ENCODE results near the gene F5.
A peak's percentile ranks its signal among the peaks of the same experiment; 100 is the strongest.
"Not testable (repeated sequence)": the region's sequence is repeated elsewhere in the genome, so short reads cannot be mapped to it uniquely, and the experiment has no call there.

Gene F5

DNA sequence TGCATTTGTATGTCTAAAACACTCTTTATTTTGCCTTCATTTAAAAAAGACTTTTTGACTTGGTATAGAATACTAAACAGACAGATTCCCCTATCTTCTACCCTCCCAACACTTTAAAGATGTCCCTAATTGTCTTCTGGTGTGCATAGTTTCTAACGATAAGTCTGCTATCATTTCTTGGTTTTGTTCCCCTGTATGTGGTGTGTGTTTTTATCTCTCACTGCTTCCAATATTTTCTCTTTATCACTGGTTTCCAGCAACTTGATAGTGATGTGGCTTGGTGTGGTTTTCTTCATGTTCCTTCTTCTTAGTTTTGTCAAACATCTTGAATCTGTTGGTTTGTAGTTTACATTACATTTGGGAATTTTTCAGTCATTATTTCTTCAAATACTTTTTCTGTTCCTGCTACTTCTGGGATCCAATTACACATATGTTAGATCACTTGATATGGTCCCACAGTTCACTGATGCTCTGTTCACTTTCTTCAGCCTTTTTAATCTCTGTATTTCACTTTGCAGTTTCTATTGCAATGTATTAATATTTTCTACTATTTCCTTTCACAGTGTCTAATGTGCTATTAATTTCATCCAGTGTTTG, 23.2 kb downstream of the F5 start:
- FAIRE-seq (no peak), DNase-seq (ENCODE audit: insufficient read length) (no peak)
- no peak for TF ChIP-seq TAF1 (IDR thresholded peaks at IDR 0.05; ENCODE audit: borderline replicate concordance, low read depth, low read length)

DNA sequence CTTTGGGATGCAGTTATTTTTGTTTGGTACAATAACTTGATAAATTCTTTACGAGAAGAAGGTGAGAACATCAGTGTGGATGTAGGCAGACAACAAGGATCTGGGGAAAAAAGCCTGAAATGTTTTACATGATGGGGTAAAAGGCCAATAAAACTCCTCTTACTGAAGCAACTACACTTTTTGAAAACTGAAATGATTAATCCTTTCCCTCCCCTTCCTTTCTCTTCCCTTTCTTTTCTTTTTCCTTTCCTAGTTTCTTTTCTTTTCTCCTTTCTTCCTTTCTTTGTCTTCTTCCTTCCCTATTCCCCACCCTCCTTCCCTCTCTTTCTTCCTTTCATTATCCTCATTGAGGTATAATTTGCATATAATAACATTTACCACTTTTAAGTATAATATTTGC, 24.6 kb downstream of the F5 start:
- FAIRE-seq: no peak
- no peak for TF ChIP-seq POLR2A (IDR thresholded peaks at IDR 0.05; ENCODE audit: low read depth, low read length)
- TF ChIP-seq POLR2AphosphoS5 (IDR thresholded peaks at IDR 0.05; ENCODE audit: low read depth, low read length): no peak
- TF ChIP-seq TAF1 (IDR thresholded peaks at IDR 0.05; ENCODE audit: borderline replicate concordance, low read depth, low read length): no peak
- no peak for DNase-seq (ENCODE audit: insufficient read length)

- no peak for FAIRE-seq
These were observed 29.1 kb downstream of the F5 start for GRCh38 chr1:169557131-169557530.

GRCh38 chr1:169550294-169550693, 36.0 kb downstream of the F5 start:
- FAIRE-seq (peak; percentile 89), DNase-seq (ENCODE audit: insufficient read length) (peak; percentile 0)
- TF ChIP-seq POLR2AphosphoS5 (IDR thresholded peaks at IDR 0.05; ENCODE audit: low read depth, low read length) (no peak), POLR2A (IDR thresholded peaks at IDR 0.05; ENCODE audit: low read depth, low read length) (no peak), TAF1 (IDR thresholded peaks at IDR 0.05; ENCODE audit: borderline replicate concordance, low read depth, low read length) (no peak)

More at GRCh38 chr1:169557131-169557530, 29.1 kb downstream of the F5 start:
- TF ChIP-seq POLR2AphosphoS5 (IDR thresholded peaks at IDR 0.05; ENCODE audit: low read depth, low read length): no peak
- TF ChIP-seq POLR2A (IDR thresholded peaks at IDR 0.05; ENCODE audit: low read depth, low read length): no peak
- no peak for TF ChIP-seq TAF1 (IDR thresholded peaks at IDR 0.05; ENCODE audit: borderline replicate concordance, low read depth, low read length)
- no peak for DNase-seq (ENCODE audit: insufficient read length)

GRCh38 chr1:169548282-169548681, 38.0 kb downstream of the F5 start:
- no peak for FAIRE-seq
- DNase-seq (ENCODE audit: insufficient read length): no peak
- TF ChIP-seq TAF1 (IDR thresholded peaks at IDR 0.05; ENCODE audit: borderline replicate concordance, low read depth, low read length): no peak
- TF ChIP-seq POLR2AphosphoS5 (IDR thresholded peaks at IDR 0.05; ENCODE audit: low read depth, low read length): no peak
- TF ChIP-seq POLR2A (IDR thresholded peaks at IDR 0.05; ENCODE audit: low read depth, low read length): no peak

- FAIRE-seq (peak; percentile 92), DNase-seq (ENCODE audit: insufficient read length) (no peak)
- no peak for TF ChIP-seq POLR2A (IDR thresholded peaks at IDR 0.05; ENCODE audit: low read depth, low read length)
- TF ChIP-seq TAF1 (IDR thresholded peaks at IDR 0.05; ENCODE audit: borderline replicate concordance, low read depth, low read length): no peak
- TF ChIP-seq POLR2AphosphoS5 (IDR thresholded peaks at IDR 0.05; ENCODE audit: low read depth, low read length): no peak
These were observed 39.9 kb downstream of the F5 start for GRCh38 chr1:169546087-169546995.

GRCh38 chr1:169545472-169545871, 40.8 kb downstream of the F5 start:
- FAIRE-seq: no peak
- TF ChIP-seq POLR2AphosphoS5 (IDR thresholded peaks at IDR 0.05; ENCODE audit: low read depth, low read length): no peak
- no peak for TF ChIP-seq POLR2A (IDR thresholded peaks at IDR 0.05; ENCODE audit: low read depth, low read length)
- DNase-seq (ENCODE audit: insufficient read length): no peak

DNA sequence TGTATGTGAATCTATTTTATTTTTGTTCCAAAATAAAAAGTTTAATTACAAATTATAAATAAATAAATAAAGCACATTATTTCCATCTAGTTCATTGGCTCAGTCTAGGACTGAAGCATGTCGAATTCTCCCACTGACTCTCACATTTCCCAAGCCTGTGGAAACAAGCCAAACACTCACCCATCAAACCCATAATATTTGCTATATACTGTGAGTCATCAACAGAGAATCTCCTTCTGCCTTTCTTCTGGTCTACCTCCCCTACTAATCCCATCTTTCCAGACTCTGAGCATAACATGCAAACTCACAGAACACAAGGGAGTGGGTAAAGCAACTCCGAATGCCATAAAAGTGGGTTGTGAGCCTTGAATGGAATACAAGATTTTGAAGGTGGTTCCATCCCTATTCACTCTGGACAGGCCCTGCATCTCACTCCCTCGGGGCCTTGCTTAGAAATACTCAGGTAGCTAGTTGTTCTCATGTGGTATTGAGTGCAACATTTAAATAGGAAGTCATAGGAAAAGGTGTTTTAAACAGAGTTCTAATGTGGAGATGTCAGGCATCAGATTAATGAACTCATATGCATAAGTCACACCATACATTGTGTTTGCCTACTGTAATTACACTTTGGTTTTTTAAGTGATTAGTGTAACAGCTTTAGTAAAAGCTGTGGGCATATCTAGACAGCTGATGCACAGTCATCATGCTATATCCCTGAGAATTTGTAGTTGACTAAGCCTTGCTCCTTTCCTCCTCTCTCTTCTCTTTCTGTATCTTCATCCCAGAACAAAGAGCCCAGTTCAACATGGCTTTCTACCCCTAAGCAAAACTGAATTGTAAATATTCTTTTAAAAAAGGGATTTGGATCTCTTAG, 47.0 kb downstream of the F5 start:
- no peak for DNase-seq (ENCODE audit: insufficient read length)
- no peak for FAIRE-seq
- TF ChIP-seq POLR2AphosphoS5 (IDR thresholded peaks at IDR 0.05; ENCODE audit: low read depth, low read length) (no peak), TAF1 (IDR thresholded peaks at IDR 0.05; ENCODE audit: borderline replicate concordance, low read depth, low read length) (no peak)

- TF ChIP-seq TAF1 (IDR thresholded peaks at IDR 0.05; ENCODE audit: borderline replicate concordance, low read depth, low read length): no peak
- TF ChIP-seq POLR2AphosphoS5 (IDR thresholded peaks at IDR 0.05; ENCODE audit: low read depth, low read length): no peak
- TF ChIP-seq POLR2A (IDR thresholded peaks at IDR 0.05; ENCODE audit: low read depth, low read length): no peak
- FAIRE-seq (no peak), DNase-seq (ENCODE audit: insufficient read length) (no peak)
These were observed 51.6 kb downstream of the F5 start for GRCh38 chr1:169534653-169535052.

DNA sequence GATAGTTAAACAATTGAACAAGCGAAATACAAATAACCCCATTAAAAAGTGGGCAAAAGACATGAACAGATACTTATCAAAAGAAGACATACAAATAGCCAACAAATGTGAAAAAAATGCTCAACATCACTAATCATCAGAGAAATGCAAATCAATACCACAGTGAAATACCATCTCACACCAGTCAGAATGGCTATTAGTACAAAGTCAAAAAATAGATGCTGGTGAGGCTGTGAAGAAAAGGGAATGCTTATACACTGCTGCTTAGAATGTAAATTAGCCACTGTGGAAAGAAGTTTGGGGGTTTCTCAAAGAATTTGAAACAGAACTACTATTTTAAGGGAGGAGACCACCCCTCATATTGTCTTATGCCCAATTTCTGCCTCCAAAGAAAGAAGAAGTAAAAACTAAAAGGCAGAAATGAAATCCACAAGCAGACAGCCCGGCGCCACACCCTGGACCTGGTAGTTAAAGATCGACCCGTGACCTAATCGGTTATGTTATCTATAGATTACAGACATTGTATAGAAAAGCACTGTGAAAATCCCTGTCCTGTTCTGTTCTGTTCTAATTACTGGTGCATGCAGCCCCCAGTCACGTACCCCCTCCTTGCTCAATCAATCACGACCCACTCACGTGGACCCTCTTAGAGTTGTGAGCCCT, 52.6 kb downstream of the F5 start:
- FAIRE-seq; DNase-seq (ENCODE audit: insufficient read length): not testable (repeated sequence)

DNA sequence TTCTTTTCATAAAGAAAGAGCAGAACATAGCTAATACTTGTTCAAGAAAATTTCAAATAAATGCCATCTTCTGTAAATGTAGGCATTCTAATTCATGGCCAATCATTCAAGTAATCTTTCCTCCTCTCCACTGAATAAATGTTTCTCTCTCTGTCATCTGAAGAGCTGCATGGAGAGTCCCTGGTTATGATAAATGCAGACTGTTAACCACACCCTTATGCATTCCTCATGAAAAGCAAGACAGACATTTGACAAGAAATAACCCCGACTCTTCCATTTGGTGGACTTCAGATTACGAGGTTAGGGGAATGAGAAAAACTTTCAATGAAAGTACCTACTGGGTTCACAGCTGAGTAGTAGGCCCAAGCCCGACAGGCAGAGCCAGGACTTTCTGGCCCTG, 55.8 kb downstream of the F5 start:
- FAIRE-seq (no peak), DNase-seq (ENCODE audit: insufficient read length) (no peak)
- no peak for TF ChIP-seq POLR2A (IDR thresholded peaks at IDR 0.05; ENCODE audit: low read depth, low read length)
- no peak for TF ChIP-seq TAF1 (IDR thresholded peaks at IDR 0.05; ENCODE audit: borderline replicate concordance, low read depth, low read length)
- TF ChIP-seq POLR2AphosphoS5 (IDR thresholded peaks at IDR 0.05; ENCODE audit: low read depth, low read length): no peak
